Measurements from ENCODE around the gene ZSCAN21. TPM values are rescaled to one million over a fixed set of nuclear protein-coding genes. Genes with fewer than 3 reads are reported as not detected.

The ZSCAN21 gene
- total and polyA plus RNA-seq, 8 donors = 6.5 to 27.1 (median 24.1) TPM

DNA sequence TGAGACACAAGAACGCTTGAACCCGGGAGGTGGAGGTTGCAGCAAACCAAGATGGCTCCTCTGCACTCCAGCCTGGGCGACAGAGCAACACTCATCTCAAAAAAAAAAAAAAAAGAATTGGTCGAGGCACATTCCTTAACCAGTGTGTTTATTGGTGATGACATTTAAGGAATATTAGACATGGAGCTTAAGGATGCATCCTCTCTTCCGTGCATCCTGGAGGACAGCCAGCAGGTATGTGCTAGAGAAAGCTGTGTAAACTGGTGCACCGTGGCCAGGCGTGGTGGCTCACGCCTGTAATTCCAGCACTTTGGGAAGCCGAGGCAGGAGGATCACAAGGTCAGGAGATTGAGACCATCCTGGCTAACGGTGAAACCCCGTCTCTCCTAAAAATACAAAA, 22.4 kb upstream of the ZSCAN21 start:
- Histone ChIP-seq H3K27ac (no peak overlapping the region), H3K9me3 (no peaks in the 10 kb centered on the region), H3K36me3 (peaks cover 4 to 92% of the 10 kb centered on the region in 2 donors), H3K4me3 (no peak overlapping the region), H3K4me1 (peaks cover 2 to 6% of the 10 kb centered on the region in 2 donors), H3K27me3 (no peaks in the 10 kb centered on the region)
- intact Hi-C loops (cut with DNase I) = no loop called here
- no peak for TF ChIP-seq CTCF (IDR thresholded peaks at IDR 0.05)
- DNase-seq (no peak), ATAC-seq (no peak)

DNA sequence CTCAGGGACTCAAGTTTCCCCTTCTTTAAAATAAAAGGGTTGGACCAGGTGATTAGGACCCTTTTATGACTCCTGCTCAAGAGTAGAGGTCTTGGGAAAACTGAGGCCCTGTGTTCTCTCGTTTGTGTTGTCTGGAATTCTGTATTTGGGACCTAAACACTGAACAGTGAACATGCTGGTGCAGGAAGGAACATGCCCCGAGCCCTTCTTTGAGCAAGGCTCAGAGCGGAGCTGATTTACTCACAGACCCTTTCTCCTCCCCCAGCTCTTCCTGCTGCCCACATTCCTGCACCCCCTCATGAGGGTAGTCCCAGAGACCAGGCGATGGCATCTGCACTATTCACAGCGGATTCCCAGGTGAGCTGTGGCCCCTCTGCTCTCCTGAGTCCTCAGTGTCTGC, 20.0 kb upstream of the ZSCAN21 start:
- TF ChIP-seq CTCF (IDR thresholded peaks at IDR 0.05) = no peak
- ATAC-seq = no peak
- Histone ChIP-seq H3K27me3 (no peaks in the 10 kb centered on the region), H3K27ac (no peak overlapping the region), H3K36me3 (peaks cover 0 to 96% of the 10 kb centered on the region in 2 donors), H3K9me3 (no peaks in the 10 kb centered on the region), H3K4me1 (no peaks in the 10 kb centered on the region), H3K4me3 (no peak overlapping the region)
- DNase-seq = no peak
- intact Hi-C loops (cut with DNase I) = no loop called here

DNA sequence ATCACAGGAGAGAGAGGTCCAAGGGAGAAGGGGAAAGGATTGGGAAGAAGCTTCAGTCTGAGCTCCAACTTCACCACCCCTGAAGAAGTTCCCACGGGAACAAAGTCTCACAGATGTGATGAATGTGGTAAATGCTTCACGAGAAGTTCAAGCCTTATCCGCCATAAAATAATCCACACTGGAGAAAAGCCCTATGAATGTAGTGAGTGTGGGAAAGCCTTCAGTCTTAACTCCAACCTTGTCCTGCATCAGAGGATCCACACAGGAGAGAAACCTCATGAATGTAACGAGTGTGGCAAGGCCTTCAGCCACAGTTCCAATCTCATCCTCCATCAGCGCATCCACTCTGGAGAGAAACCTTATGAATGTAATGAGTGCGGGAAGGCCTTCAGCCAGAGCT, 16.0 kb upstream of the ZSCAN21 start:
- Histone ChIP-seq H3K27ac (no peak overlapping the region), H3K9me3 (no peaks in the 10 kb centered on the region), H3K4me3 (no peak overlapping the region), H3K36me3 (peaks cover 0 to 80% of the 10 kb centered on the region in 2 donors), H3K4me1 (peaks cover 6 to 20% of the 10 kb centered on the region in 2 donors), H3K27me3 (no peaks in the 10 kb centered on the region)
- ATAC-seq (no peak), DNase-seq (no peak)
- no peak for TF ChIP-seq CTCF (IDR thresholded peaks at IDR 0.05)
- intact Hi-C loops (cut with DNase I) = no loop called here

- DNase-seq = no peak
- H3K27me3 ChIP-seq = no peaks in the 10 kb centered on the region
- no peak for ATAC-seq
- H3K9me3 ChIP-seq = no peaks in the 10 kb centered on the region
- intact Hi-C loops (cut with DNase I) = no loop called here
- no peak overlapping the region for H3K4me3 ChIP-seq
- no peak overlapping the region for H3K27ac ChIP-seq
- peaks cover 6 to 20% of the 10 kb centered on the region in 2 donors for H3K4me1 ChIP-seq
- peaks cover 0 to 68% of the 10 kb centered on the region in 2 donors for H3K36me3 ChIP-seq
- TF ChIP-seq CTCF (IDR thresholded peaks at IDR 0.05) = no peak
Measured at GRCh38 chr7:100034871-100035510, 14.6 kb upstream of the ZSCAN21 start.

GRCh38 chr7:100035876-100036275, 13.7 kb upstream of the ZSCAN21 start:
- TF ChIP-seq CTCF (IDR thresholded peaks at IDR 0.05) = no peak
- H3K9me3 ChIP-seq = no peaks in the 10 kb centered on the region
- intact Hi-C loops (cut with DNase I) = no loop called here
- no peaks in the 10 kb centered on the region for H3K27me3 ChIP-seq
- DNase-seq = no peak
- peaks cover 6 to 20% of the 10 kb centered on the region in 2 donors for H3K4me1 ChIP-seq
- ATAC-seq = no peak
- no peak overlapping the region for H3K4me3 ChIP-seq
- H3K36me3 ChIP-seq = peaks cover 0 to 59% of the 10 kb centered on the region in 2 donors
- no peak overlapping the region for H3K27ac ChIP-seq

Data from left lung (tissue), 10 donors.